ENCODE data around the gene LGR6.
"Not testable (repeated sequence)": the region's sequence is repeated elsewhere in the genome, so short reads cannot be mapped to it uniquely, and the experiment has no call there.

- TF ChIP-seq EZH2phosphoT487 (IDR thresholded peaks at IDR 0.05; ENCODE audit: low read length); CTCF (IDR thresholded peaks at IDR 0.05; ENCODE audit: low read length); EZH2 (optimal IDR thresholded peaks at IDR 0.05; ENCODE audit: low read depth, low read length): not testable (repeated sequence)
Measured at GRCh38 chr1:202191391-202191790, 2.2 kb upstream of the LGR6 start.

Measured in MM.1S (cell line).